ENCODE measurements around the gene MBOAT7.

Gene MBOAT7

DNA sequence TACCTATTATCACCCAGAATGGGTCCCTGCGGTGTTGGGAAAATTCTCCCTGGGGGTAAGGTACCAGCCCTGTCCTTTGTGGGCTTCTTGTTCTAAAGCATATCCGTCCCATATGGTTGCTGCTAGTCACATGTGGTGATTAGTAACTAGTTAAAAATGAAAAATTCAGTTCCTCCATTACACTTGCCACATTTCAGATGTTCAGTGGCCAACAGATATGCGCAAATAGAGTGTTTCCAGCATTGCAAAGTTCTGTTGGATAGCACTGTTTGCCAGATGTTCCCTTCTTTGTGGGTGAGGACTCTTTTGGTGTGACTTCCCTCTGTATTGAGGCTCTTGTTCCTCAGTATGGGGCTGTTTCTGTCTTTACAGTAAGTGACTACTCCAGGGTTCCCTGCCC is 48.0 kb downstream of the MBOAT7 start:
- Histone ChIP-seq H3K4me3 (ENCODE audit: low read length) (no peak overlapping the region), H3K9ac (ENCODE audit: low read depth, low read length) (no peak overlapping the region), H3K4me1 (ENCODE audit: insufficient read depth, low read length) (no peaks in the 10 kb centered on the region), H3K9me3 (ENCODE audit: insufficient read depth, low read depth, low read length) (no peaks in the 10 kb centered on the region), H3K36me3 (ENCODE audit: insufficient read depth, low read depth, low read length) (peaks cover 75% of the 10 kb centered on the region), H3K27ac (ENCODE audit: low read length) (no peak overlapping the region), H3K27me3 (ENCODE audit: insufficient read depth, low read length) (no peaks in the 10 kb centered on the region)

- Histone ChIP-seq H3K36me3 (ENCODE audit: insufficient read depth, low read depth, low read length) (peaks cover 48% of the 10 kb centered on the region), H3K4me3 (ENCODE audit: low read length) (peak overlapping the region; percentile 72), H3K27me3 (ENCODE audit: insufficient read depth, low read length) (no peaks in the 10 kb centered on the region; the same call in 1 of the 2 replicates), H3K4me1 (ENCODE audit: insufficient read depth, low read length) (no peaks in the 10 kb centered on the region), H3K9ac (ENCODE audit: low read depth, low read length) (peak overlapping the region; percentile 86), H3K9me3 (ENCODE audit: insufficient read depth, low read depth, low read length) (no peaks in the 10 kb centered on the region), H3K27ac (ENCODE audit: low read length) (no peak overlapping the region)
Observed at GRCh38 chr19:54138489-54139256, 50.7 kb downstream of the MBOAT7 start.

DNA sequence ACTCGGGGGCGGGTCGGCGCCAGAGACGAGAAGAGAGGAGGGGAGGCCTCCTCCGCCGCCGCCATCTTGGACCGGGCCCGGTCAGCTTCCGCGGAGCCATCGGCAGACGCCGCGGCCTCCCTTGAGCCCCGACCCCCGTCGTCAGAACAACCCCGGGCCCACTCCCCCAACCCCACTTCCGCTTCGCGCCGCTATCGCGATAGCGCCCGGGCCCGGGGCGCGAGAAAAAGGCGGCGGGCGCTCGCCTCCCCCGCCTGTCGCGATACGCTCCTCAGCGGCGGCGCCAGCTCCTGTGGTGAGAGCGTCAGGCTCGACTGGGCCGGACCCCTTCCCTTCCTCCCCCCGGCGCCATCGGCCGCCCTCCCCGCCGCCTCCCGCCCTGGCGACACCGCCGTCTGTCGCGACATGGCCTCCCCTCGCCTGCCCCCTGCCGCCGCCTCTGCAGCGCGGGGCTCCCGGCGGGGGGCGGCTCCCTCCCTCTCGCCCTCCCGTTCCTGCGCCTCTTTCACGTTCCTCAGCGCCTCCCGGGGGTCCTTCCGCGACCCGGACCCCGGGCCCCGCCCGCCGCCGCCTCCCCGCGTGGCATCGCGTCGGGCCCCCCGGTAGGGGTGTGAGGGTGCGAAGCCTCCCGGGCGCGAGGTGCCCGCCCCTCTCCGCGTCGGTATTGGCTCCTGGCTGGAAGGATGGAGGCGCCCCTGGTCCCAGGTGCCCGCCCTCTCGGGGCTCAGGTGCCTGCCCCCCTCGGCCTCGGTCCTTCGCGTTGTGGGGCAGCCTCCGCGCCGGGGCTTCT is 51.5 kb downstream of the MBOAT7 start, which contains the start of gene CNOT3:
Gene CNOT3, plus strand, starts transcription at position 64 of the 790 bp plus-strand sequence. CDS start 5,217 bp downstream, outside the sequence.
- H3K36me3 ChIP-seq (ENCODE audit: insufficient read depth, low read depth, low read length) = peaks cover 40% of the 10 kb centered on the region

DNA sequence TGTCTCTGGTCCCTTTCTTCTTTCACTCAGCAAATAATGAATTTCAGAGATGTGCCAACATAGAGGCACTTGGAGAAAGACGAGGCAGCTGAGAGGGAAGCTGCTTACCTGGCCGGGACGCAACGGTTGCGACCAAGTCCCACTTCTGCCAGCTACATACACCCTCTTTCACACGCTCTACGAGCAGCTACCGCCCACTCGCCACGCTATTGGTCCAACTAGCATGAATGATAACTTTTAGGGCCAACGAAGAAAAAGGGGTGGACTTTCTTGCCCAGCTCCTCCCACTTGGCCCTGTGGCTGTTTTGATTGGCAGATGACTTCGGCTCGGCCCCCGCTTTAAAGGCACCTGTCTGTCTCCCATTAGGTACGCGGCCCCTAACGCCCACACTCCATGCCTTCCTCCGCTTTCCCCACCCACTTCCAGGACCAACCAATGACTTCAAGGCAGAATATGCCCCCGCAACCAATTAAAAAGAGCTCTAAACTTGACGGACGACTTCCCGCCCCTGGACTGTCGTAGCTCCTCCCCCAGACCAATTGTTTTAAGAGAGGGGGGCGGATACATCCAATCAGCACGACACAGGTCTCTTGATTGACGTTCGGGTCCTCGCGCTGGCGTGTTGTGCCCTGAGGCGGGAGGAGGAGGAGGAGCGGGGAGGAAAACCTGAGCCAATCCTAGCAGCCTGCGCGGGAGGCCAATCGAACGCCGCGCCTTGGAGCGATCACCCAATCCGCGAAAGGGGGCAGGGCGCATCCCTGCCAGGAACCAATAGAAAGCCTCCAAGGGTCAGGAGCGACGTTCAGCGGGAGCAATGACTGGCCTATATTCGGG is 52.3 kb downstream of the MBOAT7 start:
- Histone ChIP-seq H3K9ac (ENCODE audit: low read depth, low read length) (peak overlapping the region; percentile 86; the same call in 1 of the 2 replicates), H3K27me3 (ENCODE audit: insufficient read depth, low read length) (no peaks in the 10 kb centered on the region; the same call in 1 of the 2 replicates), H3K4me3 (ENCODE audit: low read length) (peak overlapping the region; percentile 73), H3K36me3 (ENCODE audit: insufficient read depth, low read depth, low read length) (peaks cover 32% of the 10 kb centered on the region), H3K4me1 (ENCODE audit: insufficient read depth, low read length) (no peaks in the 10 kb centered on the region), H3K27ac (ENCODE audit: low read length) (no peak overlapping the region), H3K9me3 (ENCODE audit: insufficient read depth, low read depth, low read length) (no peaks in the 10 kb centered on the region)

More for the DNA sequence above, 51.5 kb downstream of the MBOAT7 start, which contains the start of gene CNOT3:
- peak within 1 kb of the TSS; percentile 86 for H3K9ac ChIP-seq (ENCODE audit: low read depth, low read length)
- peak within 1 kb of the TSS; percentile 73 for H3K4me3 ChIP-seq (ENCODE audit: low read length)
- H3K27me3 ChIP-seq (ENCODE audit: insufficient read depth, low read length) = no peaks in the 10 kb centered on the region; the same call in 1 of the 2 replicates
- no peaks in the 10 kb centered on the region for H3K4me1 ChIP-seq (ENCODE audit: insufficient read depth, low read length)
- H3K9me3 ChIP-seq (ENCODE audit: insufficient read depth, low read depth, low read length) = no peaks in the 10 kb centered on the region
- peak within 1 kb of the TSS; percentile 22 for H3K27ac ChIP-seq (ENCODE audit: low read length)

DNA sequence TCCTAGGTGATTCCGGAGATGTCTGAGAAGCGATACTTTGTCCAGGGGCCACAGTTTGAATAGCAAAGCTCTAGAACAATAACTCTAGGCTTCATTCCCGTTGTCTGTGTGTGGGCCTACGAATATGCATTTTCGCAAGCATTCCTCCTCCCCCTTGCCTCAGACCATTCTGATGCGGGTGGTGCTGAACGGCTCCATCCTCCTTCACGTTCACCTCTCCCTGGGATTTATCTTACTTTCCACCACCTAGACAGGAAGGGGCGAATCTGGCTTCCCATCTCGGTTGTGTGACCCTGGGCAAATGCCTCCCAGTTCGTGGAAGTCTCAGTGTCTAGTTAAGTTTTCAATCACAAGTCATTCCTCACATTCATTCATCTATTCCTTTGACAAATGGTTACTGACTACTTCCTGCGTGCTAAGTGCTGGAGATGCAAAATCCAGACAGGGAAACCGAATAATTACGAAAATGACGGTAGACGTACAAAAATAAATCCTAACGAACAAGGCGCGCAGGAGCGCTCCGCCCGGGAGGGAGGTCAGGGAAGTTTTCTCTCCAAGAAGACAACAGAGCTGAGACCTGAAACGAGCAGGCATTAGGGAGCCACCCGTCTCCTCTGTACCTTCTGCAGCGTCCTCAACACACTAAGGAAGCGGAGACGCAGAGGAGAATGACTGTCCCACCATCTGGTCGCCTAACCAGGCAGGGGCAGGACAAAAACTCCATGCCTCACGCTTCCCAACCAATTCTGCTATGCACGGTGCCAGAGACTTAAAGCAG is 53.1 kb downstream of the MBOAT7 start:
- H3K9ac ChIP-seq (ENCODE audit: low read depth, low read length) = peak overlapping the region; percentile 59; the same call in 1 of the 2 replicates
- H3K27ac ChIP-seq (ENCODE audit: low read length) = no peak overlapping the region
- H3K4me3 ChIP-seq (ENCODE audit: low read length) = peak overlapping the region; percentile 73
- H3K9me3 ChIP-seq (ENCODE audit: insufficient read depth, low read depth, low read length) = no peaks in the 10 kb centered on the region
- peaks cover 32% of the 10 kb centered on the region for H3K36me3 ChIP-seq (ENCODE audit: insufficient read depth, low read depth, low read length)
- no peaks in the 10 kb centered on the region for H3K4me1 ChIP-seq (ENCODE audit: insufficient read depth, low read length)
- H3K27me3 ChIP-seq (ENCODE audit: insufficient read depth, low read length) = no peaks in the 10 kb centered on the region; the same call in 1 of the 2 replicates

DNA sequence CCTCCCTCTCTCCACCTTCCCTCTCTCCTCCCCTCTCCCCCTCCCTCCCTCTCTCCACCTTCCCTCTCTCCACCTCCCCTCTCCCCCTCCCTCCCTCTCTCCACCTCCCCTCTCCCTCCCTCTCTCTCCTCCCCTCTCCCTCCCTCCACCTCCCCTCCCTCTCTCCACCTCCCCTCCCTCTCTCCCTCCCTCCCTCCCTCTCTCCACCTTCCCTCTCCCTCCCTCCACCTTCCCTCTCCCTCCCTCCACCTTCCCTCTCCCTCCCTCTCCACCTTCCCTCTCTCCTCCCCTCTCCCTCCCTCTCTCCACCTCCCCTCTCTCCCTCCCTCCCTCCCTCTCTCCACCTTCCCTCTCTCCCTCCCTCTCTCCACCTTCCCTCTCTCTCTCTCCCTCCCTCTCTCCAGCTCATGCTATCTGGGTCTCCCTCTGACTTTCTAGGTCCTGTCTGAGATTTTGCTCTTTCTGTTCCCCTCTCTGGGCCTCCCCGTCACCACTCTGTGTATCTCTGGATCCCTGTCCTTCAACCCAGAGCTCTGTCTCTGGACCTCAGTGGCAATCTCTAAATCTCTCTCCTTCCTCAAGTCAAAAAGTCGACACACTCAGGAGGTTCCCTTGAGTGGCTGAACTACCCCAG is 55.3 kb downstream of the MBOAT7 start:
- no peak overlapping the region for H3K9ac ChIP-seq (ENCODE audit: low read depth, low read length)
- H3K27me3 ChIP-seq (ENCODE audit: insufficient read depth, low read length) = no peaks in the 10 kb centered on the region; the same call in 1 of the 2 replicates
- no peaks in the 10 kb centered on the region for H3K9me3 ChIP-seq (ENCODE audit: insufficient read depth, low read depth, low read length)
- no peak overlapping the region for H3K4me3 ChIP-seq (ENCODE audit: low read length)
- H3K27ac ChIP-seq (ENCODE audit: low read length) = no peak overlapping the region
- H3K4me1 ChIP-seq (ENCODE audit: insufficient read depth, low read length) = no peaks in the 10 kb centered on the region
- peaks cover 25% of the 10 kb centered on the region for H3K36me3 ChIP-seq (ENCODE audit: insufficient read depth, low read depth, low read length)

DNA sequence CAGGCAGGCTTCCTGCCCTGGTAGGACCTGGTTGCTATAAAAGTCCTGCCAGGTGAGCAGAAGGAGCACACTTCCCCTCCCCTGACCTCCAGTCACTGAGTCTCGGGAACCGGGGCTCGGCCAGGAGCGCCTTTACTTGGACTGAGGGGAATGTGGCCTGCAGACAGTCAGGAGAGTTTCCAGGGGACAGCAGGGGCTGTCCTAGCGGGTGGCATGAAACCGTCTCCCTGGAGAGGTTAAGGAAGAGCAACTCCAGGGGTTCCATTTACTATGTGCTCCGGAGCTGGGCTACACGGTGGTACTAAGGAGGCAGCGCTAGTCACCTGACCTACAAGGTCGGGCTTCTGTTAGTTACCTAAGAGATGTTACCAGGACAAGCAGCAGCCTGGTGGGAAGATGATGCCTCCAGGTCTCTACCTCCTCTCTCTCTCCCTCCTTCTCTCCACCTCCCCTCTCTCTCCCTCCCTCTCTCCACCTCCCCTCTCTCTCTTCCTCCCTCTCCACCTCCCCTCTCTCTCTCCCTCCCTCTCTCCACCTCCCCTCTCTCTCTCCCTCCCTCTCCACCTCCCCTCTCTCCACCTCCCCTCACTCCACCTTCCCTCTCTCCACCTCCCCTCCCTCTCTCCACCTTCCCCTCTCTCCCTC is 55.9 kb downstream of the MBOAT7 start:
- Histone ChIP-seq H3K27me3 (ENCODE audit: insufficient read depth, low read length) (no peaks in the 10 kb centered on the region; the same call in 1 of the 2 replicates), H3K36me3 (ENCODE audit: insufficient read depth, low read depth, low read length) (peaks cover 26% of the 10 kb centered on the region), H3K4me1 (ENCODE audit: insufficient read depth, low read length) (no peaks in the 10 kb centered on the region), H3K27ac (ENCODE audit: low read length) (no peak overlapping the region), H3K9ac (ENCODE audit: low read depth, low read length) (no peak overlapping the region), H3K9me3 (ENCODE audit: insufficient read depth, low read depth, low read length) (no peaks in the 10 kb centered on the region), H3K4me3 (ENCODE audit: low read length) (no peak overlapping the region)

DNA sequence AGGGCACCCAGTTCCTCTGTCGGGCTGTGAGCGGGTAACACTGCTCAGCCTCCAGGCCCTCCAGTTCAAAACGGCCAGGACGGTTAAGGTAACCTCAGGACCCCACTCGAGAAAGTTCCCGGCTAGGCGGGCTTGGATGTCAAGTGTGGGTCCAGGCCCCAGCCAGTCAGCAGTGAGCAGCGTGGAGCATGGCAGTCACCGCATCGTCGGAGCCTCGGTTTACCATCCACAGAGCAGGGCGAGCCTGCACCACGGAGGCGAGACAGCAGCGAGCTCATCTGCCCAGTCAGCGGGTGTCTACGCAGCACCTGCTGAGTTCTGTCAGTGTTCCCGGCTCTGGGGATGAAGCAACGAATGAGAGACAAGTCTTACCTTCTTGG is 59.8 kb downstream of the MBOAT7 start:
- H3K36me3 ChIP-seq (ENCODE audit: insufficient read depth, low read depth, low read length) = peaks cover 55% of the 10 kb centered on the region

DNA sequence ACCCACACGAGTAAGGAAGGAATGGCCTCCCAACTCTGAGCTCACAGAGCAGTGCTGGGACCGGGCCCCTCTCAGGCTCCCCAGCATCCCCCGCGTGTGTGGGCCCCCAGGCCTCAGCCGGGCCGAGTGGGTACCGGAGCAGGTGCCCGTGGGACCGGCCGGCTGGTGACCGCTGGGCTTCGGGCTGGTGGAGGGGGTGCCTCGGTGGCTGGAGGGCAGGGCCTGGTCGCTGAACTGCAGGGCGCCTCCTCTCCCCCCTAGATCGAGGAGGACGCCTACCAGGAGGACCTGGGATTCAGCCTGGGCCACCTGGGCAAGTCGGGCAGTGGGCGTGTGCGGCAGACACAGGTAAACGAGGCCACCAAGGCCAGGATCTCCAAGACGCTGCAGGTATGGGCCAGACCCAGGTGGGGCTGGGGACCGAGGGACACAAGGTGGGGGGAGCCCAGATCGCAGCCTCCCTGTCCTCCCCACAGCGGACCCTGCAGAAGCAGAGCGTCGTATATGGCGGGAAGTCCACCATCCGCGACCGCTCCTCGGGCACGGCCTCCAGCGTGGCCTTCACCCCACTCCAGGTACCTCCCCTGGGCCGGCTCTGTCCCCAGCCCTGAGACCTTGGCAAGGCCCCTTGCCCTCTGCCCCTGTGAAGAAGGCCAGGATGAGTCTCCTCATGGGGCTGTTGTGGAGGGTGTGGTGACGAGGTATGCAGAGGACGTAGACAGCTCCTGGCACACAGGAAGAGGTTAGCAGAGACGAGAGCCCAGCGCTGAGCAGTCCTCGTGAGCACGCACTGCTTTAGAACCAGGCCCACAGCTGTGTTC is 60.4 kb downstream of the MBOAT7 start:
- Histone ChIP-seq H3K4me3 (ENCODE audit: low read length) (no peak overlapping the region), H3K36me3 (ENCODE audit: insufficient read depth, low read depth, low read length) (peaks cover 61% of the 10 kb centered on the region), H3K27me3 (ENCODE audit: insufficient read depth, low read length) (no peaks in the 10 kb centered on the region), H3K9me3 (ENCODE audit: insufficient read depth, low read depth, low read length) (no peaks in the 10 kb centered on the region), H3K9ac (ENCODE audit: low read depth, low read length) (no peak overlapping the region), H3K27ac (ENCODE audit: low read length) (no peak overlapping the region), H3K4me1 (ENCODE audit: insufficient read depth, low read length) (no peaks in the 10 kb centered on the region)

More for the DNA sequence above, 59.8 kb downstream of the MBOAT7 start:
- no peaks in the 10 kb centered on the region for H3K4me1 ChIP-seq (ENCODE audit: insufficient read depth, low read length)
- H3K27ac ChIP-seq (ENCODE audit: low read length) = no peak overlapping the region
- H3K9me3 ChIP-seq (ENCODE audit: insufficient read depth, low read depth, low read length) = no peaks in the 10 kb centered on the region
- H3K9ac ChIP-seq (ENCODE audit: low read depth, low read length) = no peak overlapping the region
- H3K4me3 ChIP-seq (ENCODE audit: low read length) = no peak overlapping the region
- H3K27me3 ChIP-seq (ENCODE audit: insufficient read depth, low read length) = no peaks in the 10 kb centered on the region

DNA sequence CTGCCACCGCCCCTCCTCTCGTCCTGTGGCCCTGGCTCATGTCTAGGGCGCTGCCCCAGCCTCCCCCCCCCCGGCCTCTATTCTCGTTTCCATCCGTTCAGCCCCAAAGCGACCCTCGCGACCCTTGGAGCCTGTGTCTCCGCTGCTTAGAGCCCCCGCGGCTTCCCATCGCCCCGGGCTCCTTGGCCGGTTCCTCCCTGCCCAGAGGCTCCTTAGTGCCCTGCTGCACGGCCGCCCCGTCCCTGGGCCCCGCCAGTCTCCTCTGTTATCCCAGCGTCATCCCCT is 61.0 kb downstream of the MBOAT7 start:
- Histone ChIP-seq H3K4me1 (ENCODE audit: insufficient read depth, low read length) (no peaks in the 10 kb centered on the region), H3K4me3 (ENCODE audit: low read length) (no peak overlapping the region), H3K27me3 (ENCODE audit: insufficient read depth, low read length) (no peaks in the 10 kb centered on the region), H3K36me3 (ENCODE audit: insufficient read depth, low read depth, low read length) (peaks cover 67% of the 10 kb centered on the region), H3K9me3 (ENCODE audit: insufficient read depth, low read depth, low read length) (no peaks in the 10 kb centered on the region), H3K9ac (ENCODE audit: low read depth, low read length) (no peak overlapping the region), H3K27ac (ENCODE audit: low read length) (no peak overlapping the region)

Data from iPS-20b (cell line).